GM19099 (cell line): Measurements from ENCODE around the gene DIP2C.

Experiments
- POLR2A ChIP-seq: IDR thresholded peaks from 3 replicates; pipeline ENCODE4 v1.6.1; 2011; ENCODE audit warnings: low read depth; ENCODE audit not compliant: insufficient read length; ENCODE audit errors: extremely low read depth

The DIP2C gene

DNA sequence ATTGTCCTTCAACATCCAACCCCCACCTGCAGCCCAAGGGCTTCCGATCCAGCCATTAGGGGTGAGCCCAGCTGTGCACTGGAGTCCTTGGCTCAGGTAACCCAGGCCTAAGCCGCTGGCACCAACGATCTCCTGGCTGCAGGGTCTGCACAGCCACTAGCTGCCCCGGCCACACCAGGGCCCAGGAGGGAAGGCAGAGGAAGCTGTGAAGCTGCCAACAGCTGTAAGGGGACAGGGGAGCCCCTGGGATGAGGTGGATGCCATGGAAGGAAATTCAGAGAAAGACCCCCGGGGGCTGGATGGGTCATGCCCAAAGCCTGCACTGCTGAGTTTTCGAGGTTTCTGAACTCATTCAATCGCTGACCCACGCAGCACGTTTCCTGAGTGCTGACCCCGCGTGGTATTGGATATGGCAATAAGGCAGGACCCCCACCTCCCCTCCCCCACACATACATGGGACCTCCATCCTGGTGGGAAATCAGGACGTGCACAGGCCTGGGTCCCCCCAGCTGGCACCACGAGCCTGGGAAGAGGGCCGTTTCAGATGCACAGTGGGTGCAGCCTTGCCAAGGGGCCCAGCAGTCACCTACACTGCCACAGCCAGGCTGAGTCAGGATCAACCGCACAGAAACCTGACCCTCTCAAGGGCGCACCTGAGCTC, 170.3 kb downstream of the DIP2C start:
- no peak for TF ChIP-seq POLR2A

DNA sequence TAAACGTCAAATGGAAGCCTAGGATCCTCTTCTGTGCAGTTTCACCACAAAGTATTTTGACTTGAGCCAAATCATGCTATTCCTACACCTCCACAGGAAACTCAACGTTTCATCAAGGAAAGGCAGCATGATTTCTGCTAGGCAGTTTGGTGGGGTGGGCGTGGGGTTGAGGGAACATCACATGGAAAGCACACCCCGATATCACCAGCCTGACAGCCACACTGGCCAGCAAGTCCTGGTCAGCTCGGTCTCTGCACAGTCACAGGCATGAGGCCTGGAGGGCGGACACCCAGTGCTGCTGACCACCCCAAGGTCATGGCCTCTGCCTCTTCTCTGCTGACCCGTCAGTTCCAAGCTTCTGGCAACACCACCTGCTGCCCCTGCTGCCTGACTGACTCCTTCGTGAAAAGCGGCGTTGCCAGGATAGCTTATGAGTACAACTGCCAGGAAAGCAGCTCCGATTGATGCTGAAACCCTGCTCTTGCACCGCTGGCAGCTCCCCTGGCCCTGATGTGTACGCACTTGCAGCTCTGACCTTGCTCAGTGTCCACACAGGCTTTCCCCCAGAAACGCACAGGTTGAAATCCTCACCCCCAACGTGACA, 171.5 kb downstream of the DIP2C start:
- TF ChIP-seq POLR2A = no peak

DNA sequence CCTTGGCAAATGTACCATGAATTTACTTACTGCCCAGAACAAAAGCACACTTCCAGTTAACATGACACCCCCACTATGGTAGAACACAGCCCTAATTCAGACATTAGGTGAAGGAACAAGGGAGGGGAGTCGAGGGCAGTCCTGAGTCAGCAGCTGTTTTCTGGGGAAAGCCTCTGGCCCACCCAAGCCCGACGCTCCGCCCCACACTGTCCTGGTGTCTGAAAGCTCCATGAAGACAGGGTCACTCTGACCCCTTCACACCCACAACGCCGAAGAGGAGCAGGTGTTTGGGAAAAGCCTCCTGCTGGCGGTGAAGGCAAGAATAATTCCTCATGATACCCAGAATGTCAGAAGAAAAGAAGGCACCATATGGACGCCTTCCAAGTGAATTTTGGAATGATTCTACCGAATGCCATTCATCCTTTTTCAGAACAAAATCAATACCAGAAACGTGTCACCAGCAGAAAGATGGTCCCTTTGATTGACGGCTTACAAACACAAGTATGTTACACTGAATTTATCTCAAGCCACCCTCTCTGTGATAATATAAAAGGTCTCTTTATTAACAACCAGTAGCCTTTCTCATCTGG, 172.1 kb downstream of the DIP2C start:
- TF ChIP-seq POLR2A = no peak

DNA sequence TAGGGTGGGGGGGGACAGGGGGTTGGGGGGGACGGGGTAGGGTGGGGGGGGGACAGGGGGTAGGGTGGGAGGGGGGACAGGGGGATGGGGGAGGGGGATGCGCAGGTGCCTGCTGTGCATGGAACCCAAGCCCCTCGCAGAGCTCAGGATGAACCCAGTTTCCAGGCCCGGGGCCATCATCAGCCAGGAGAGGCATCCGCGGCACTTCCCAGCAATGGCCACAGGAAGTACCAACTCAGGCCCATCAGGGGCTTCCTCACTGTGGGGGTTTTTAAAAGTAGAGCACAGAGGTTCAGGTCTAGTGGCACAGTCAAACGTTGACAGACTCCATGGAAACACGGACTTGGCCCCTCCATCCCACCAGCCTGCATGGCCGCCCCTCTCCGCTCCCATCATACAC, 172.7 kb downstream of the DIP2C start:
- no peak for TF ChIP-seq POLR2A

DNA sequence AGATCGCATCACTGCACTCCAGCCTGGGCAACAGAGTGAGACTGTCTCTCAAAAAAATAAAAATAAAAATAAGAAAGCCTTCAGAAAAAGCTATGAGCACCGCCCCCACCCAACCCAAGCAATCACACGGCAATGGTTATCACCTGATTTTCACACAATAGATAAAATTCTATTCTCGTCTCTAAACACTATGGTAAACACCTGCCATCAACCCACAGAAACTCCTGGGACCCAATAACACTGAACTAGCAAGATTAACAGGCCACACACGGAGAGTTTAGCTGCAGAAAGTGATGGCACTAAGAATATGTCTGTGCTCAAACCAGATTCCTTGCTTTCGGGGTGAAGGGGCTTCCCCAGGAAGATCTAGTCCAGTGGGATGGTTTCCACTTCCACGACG, 173.8 kb downstream of the DIP2C start:
- no peak for TF ChIP-seq POLR2A

- no peak for TF ChIP-seq POLR2A
These were observed 175.3 kb downstream of the DIP2C start for GRCh38 chr10:514137-514671.

GRCh38 chr10:513393-513792, 176.1 kb downstream of the DIP2C start:
- TF ChIP-seq POLR2A = no peak

- TF ChIP-seq POLR2A = no peak
These were observed 177.6 kb downstream of the DIP2C start for GRCh38 chr10:511849-512191.

- TF ChIP-seq POLR2A = no peak
These were observed 178.2 kb downstream of the DIP2C start for GRCh38 chr10:511101-511848.

GRCh38 chr10:510415-510881, 179.0 kb downstream of the DIP2C start:
- TF ChIP-seq POLR2A = no peak

GRCh38 chr10:509361-510102, 179.9 kb downstream of the DIP2C start:
- no peak for TF ChIP-seq POLR2A

- TF ChIP-seq POLR2A = no peak
These were observed 180.7 kb downstream of the DIP2C start for GRCh38 chr10:508726-509125.

DNA sequence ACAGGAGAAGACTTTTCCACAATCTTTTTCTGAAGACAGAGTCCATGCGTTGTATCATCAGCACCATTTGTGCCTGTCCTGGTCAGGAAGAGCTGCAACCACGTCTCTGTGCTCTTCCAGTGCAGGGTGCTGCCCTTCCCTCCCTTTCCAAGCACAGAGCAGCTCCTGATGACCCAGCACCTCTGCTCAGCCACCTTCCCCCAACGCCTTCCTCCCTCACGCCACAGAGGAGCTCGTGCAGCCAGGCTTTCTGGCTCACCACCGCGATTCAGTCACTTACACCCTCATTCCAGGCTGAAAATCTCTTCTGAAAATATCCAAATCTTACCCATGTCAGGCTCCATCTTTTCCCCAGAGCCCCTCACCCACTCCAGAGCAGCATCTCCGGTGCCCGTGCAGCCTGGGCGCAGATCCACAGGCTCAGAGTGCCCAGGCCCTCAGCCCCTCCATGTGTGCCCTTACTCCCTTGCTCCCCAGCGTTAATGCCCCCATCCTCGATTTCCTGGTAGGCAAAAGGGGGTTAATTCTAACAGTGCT, 181.5 kb downstream of the DIP2C start:
- no peak for TF ChIP-seq POLR2A

GRCh38 chr10:507355-507699, 182.1 kb downstream of the DIP2C start:
- no peak for TF ChIP-seq POLR2A
